BE2C (cell line): ENCODE data around the gene ATP8B1.

Experiments
- DNase-seq: peaks from one replicate; pipeline ENCODE4 v3.0.0-alpha.2; 2020
- H3K27me3 ChIP-seq: fragments of 250-450 bp; sonication (Bioruptor Pico); 2 replicates; pipeline ENCODE4 v1.5.1; 2020; ENCODE audit warnings: mild to moderate bottlenecking
- H3K36me3 ChIP-seq: fragments of 250-450 bp; sonication (Bioruptor Pico); 2 replicates; pipeline ENCODE4 v1.5.1; 2020; ENCODE audit warnings: mild to moderate bottlenecking
- H3K4me1 ChIP-seq: fragments of 250-450 bp; sonication (Bioruptor Pico); 2 replicates; pipeline ENCODE4 v1.5.1; 2020
- H3K4me3 ChIP-seq: 2 replicates; pipeline ENCODE4 v1.5.1; 2011; ENCODE audit warnings: low read depth, low read length
- H3K9me3 ChIP-seq: fragments of 250-450 bp; sonication (Bioruptor Pico); 2 replicates; pipeline ENCODE4 v1.5.1; 2020
- CTCF ChIP-seq: IDR thresholded peaks from 2 replicates; pipeline ENCODE4 v1.5.1; 2012; ENCODE audit warnings: mild to moderate bottlenecking, low read depth, low read length

The ATP8B1 gene

GRCh38 chr18:57705832-57706595 lies 97.1 kb downstream of the ATP8B1 start:
- H3K9me3 ChIP-seq: no peaks in the 10 kb centered on the region
- no peaks in the 10 kb centered on the region for H3K27me3 ChIP-seq
- H3K4me1 ChIP-seq: no peaks in the 10 kb centered on the region
- H3K36me3 ChIP-seq: no peaks in the 10 kb centered on the region
- H3K4me3 ChIP-seq: no peak overlapping the region
- no peak for DNase-seq
- TF ChIP-seq CTCF: no peak

DNA sequence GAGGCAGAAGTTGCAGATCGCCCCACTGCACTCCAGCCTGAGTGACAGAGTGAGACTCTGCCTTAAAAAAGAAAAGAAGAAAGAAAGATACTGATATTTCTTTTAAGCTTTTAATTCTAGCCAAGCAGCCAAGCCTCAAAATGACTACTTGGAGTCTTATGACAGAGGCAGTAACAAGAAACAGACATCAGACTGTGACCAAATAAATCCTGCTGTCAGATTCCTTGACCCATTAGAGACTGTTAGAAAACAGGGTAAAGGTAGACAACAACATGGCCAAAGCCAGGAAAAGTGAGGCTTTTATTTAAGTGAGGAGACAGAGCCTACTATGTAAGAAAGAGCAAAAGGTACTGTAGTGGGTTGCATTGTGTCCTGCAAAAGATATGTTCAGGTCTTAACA lies 98.1 kb downstream of the ATP8B1 start:
- H3K4me3 ChIP-seq: no peak overlapping the region
- TF ChIP-seq CTCF: no peak
- no peaks in the 10 kb centered on the region for H3K4me1 ChIP-seq
- H3K36me3 ChIP-seq: no peaks in the 10 kb centered on the region
- H3K9me3 ChIP-seq: no peaks in the 10 kb centered on the region
- no peaks in the 10 kb centered on the region for H3K27me3 ChIP-seq
- DNase-seq: no peak

GRCh38 chr18:57698571-57699276 lies 104.4 kb downstream of the ATP8B1 start:
- DNase-seq: no peak
- Histone ChIP-seq H3K4me3 (no peak overlapping the region), H3K27me3 (no peaks in the 10 kb centered on the region), H3K36me3 (no peaks in the 10 kb centered on the region), H3K4me1 (no peaks in the 10 kb centered on the region), H3K9me3 (no peaks in the 10 kb centered on the region)
- TF ChIP-seq CTCF: no peak

GRCh38 chr18:57697426-57697825 lies 105.7 kb downstream of the ATP8B1 start:
- Histone ChIP-seq H3K4me3 (no peak overlapping the region), H3K36me3 (no peaks in the 10 kb centered on the region), H3K4me1 (no peaks in the 10 kb centered on the region), H3K27me3 (no peaks in the 10 kb centered on the region), H3K9me3 (no peaks in the 10 kb centered on the region)
- no peak for TF ChIP-seq CTCF
- no peak for DNase-seq

DNA sequence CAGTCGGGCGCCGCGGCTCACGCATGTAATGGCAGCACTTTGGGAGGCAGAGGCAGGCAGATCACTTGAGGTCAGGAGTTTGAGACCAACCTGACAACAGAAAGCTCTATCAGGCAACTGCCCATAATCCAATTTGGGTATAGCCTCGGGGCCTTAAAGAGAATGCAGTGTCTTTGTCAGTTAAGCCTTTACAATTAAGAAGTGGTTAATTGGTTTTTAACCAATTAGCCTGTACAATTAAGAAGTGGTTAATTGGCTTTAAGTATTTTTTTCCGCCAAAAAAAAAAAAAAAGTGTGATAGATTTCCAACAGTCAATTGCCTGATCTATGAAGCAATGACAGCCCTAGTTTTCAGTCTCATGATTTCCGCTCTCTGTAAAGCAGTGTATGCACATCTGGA lies 106.8 kb downstream of the ATP8B1 start:
- H3K27me3 ChIP-seq: no peaks in the 10 kb centered on the region
- no peak overlapping the region for H3K4me3 ChIP-seq
- H3K9me3 ChIP-seq: no peaks in the 10 kb centered on the region
- H3K4me1 ChIP-seq: no peaks in the 10 kb centered on the region
- peak; percentile 10 for DNase-seq
- H3K36me3 ChIP-seq: no peaks in the 10 kb centered on the region
- no peak for TF ChIP-seq CTCF

DNA sequence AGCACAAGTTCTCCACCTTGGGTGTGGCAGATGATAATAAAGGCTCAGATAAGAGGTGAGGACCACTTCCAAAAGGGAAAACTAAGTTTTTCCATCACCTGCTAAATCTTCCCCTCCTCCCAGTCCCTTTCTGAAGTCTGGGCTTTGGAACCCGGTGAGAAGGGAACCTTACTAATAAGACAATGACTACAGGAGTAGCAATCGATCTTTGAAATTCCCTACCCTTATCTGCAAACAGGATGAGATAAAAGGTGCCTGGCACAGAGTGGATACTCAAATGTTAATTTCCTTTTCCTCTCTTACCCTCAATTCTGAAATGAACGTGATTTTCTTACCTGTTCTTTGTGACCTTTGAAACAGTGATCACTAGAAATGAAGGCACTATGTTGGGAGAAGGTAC lies 111.8 kb downstream of the ATP8B1 start:
- H3K4me1 ChIP-seq: no peaks in the 10 kb centered on the region; the same call in 1 of the 2 replicates
- no peaks in the 10 kb centered on the region for H3K9me3 ChIP-seq
- TF ChIP-seq CTCF: no peak
- no peaks in the 10 kb centered on the region for H3K36me3 ChIP-seq
- no peak for DNase-seq
- H3K27me3 ChIP-seq: no peaks in the 10 kb centered on the region
- no peak overlapping the region for H3K4me3 ChIP-seq
